RWPE1 (cell line): ENCODE measurements around the gene ANKRD62.

Source experiments
- CTCF ChIA-PET: fragments of 350-600 bp; sonication (Branson Sonifier 250); formaldehyde crosslinking; extraction: SDS; loops from one replicate; lab custom pipeline; 2021; lab: Yijun Ruan, JAX
- POLR2A ChIA-PET: fragments of 400-600 bp; formaldehyde crosslinking; extraction: SDS; loops from one replicate; lab custom pipeline; 2020; ENCODE audit warnings: antibody characterized with exemption; ENCODE audit not compliant: low non-redundant PET; lab: Yijun Ruan, JAX
- DNase-seq: peaks from one replicate; pipeline ENCODE4 v3.0.0; 2012; ENCODE audit warnings: low spot score
- H3K27ac ChIP-seq: fragments of 450-650 bp; 2 replicates; pipeline ENCODE4 v1.5.1; 2017
- CTCF ChIP-seq: fragments of 450-650 bp; conservative IDR thresholded peaks from 2 replicates; pipeline ENCODE4 v1.5.1; 2017; ENCODE audit warnings: low read depth, mild to moderate bottlenecking

The ANKRD62 gene

GRCh38 chr18:12092398-12093229, 1.0 kb upstream of the ANKRD62 start:
- CTCF ChIA-PET: interaction anchor here (1.5 to 2.7 kb wide), 2 partner anchors 144 to 146 kb away, joined by 6 to 10 read pairs; no protein-coding TSS in a partner anchor

GRCh38 chr18:12098374-12098773, 4.7 kb downstream of the ANKRD62 start:
- CTCF ChIA-PET: no interaction called here
- POLR2A ChIA-PET: no interaction called here
- no peak for DNase-seq
- H3K27ac ChIP-seq: no peak overlapping the region
- no peak for TF ChIP-seq CTCF

More at GRCh38 chr18:12092398-12093229, 1.0 kb upstream of the ANKRD62 start:
- POLR2A ChIA-PET: no interaction called here
- H3K27ac ChIP-seq: no peak overlapping the region
- DNase-seq: peak; percentile 20
- TF ChIP-seq CTCF: no peak; the same call in 1 of the 2 replicates

DNA sequence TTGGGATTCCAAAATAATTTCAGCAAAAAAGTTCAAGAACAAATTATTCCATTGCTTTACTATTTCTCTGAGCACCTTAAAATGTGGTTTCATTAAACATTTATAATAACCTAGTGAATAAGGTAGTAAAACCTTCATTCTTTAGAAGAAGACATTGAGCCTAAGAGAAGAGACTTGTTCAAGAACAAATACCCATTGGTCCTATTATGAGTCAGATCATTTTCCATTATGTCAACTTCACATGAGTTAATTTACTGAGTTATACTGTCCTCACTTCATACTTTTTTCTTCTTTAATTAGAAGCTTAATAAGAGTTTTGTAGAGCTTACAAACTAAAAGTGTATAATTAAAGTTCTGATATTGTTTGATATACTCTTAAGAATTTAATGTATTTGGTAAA, 5.5 kb downstream of the ANKRD62 start:
- POLR2A ChIA-PET: no interaction called here
- no peak for DNase-seq
- TF ChIP-seq CTCF: no peak
- CTCF ChIA-PET: no interaction called here
- no peak overlapping the region for H3K27ac ChIP-seq

DNA sequence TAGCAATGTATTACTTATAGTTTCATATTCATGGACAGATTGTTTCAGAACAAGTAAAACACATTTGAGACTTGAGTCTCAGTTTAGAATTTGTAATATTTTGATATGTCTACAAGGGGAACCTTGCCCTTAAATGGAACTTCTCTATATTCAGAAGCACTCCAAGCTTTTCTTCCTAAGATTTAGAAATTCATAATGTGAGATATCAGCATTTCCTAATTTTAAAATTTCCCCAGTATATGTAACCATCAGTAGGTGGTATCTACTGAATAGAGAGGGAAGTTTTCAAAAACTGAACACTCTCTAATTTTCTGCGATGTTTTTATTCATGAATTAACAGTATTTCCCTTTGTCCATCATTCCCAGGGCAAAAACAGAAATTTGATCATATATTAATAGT, 7.6 kb downstream of the ANKRD62 start:
- ChIA-PET POLR2A (no interaction called here), CTCF (no interaction called here)
- H3K27ac ChIP-seq: no peak overlapping the region
- no peak for TF ChIP-seq CTCF
- no peak for DNase-seq

DNA sequence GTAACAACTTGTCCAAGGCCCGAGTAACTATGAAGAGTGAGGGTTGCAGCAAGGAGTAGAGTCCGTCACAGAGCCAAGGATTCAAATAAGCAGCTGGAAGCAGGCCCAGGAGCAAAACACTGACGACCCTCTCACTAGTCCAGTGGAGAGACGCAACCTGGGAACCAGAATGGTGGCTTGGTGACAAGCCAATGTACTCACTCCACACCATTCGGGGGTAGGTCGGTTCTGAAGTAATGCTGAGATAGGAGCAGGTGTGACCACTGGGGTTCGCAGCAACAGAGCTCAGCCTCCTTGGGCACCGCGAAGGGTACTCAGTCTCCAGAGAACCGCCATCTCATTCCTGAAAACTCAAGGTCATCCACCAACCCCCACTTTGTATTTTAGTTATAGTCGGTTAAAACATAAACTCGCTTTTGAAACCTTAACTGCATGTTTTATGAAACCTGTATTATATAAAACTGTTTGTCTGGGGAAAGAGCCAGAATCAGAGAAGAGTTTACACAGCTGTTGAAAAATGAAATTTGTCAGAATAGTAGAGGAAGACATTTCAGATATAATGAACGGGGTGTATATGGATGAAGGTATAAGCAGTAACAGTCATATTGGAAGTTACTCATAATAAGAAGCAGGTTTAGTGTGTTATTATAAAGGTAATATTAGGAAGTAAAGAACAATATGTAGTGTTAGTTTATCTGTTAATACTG, 8.6 kb downstream of the ANKRD62 start:
- no peak for DNase-seq
- no peak for TF ChIP-seq CTCF
- H3K27ac ChIP-seq: no peak overlapping the region
- ChIA-PET CTCF (no interaction called here), POLR2A (no interaction called here)

DNA sequence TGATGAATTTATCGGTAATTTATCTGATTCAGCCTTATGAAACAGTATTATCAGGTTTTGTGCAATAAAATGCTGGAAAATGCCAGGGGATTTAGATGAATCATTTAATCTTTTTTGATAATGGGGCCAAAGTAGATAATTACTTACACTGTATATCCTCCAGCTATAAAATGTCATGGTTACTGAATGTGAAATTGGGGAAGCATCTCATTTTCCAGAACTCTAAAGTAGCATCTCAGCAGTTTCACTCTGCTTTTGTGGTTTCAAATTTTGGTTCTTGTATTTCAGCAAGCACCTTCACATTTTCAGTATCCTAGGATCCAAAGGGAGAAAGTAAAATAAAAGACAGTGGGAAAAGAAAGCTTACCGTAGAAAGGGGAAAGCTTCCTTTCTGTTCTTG, 12.8 kb downstream of the ANKRD62 start:
- no peak for TF ChIP-seq CTCF
- ChIA-PET POLR2A (no interaction called here), CTCF (no interaction called here)
- H3K27ac ChIP-seq: no peak overlapping the region
- DNase-seq: no peak
